KBM-7 (cell line): Measurements from ENCODE around the gene DGKE.
A peak's percentile ranks its signal among the peaks of the same experiment; 100 is the strongest.

Source experiments
- DNase-seq: peaks from one replicate; pipeline ENCODE4 v3.0.0-alpha.2; 2015
- in situ Hi-C: fragments of 300-500 bp; cut with MboI; formaldehyde crosslinking; loops from 2 replicates; pipeline ENCODE4 v1.14.3; 2020; ENCODE audit warnings: low sequenced_read_pairs, low pct_unique_long_range_greater_than_20kb, mixed read lengths

Gene DGKE

DNA sequence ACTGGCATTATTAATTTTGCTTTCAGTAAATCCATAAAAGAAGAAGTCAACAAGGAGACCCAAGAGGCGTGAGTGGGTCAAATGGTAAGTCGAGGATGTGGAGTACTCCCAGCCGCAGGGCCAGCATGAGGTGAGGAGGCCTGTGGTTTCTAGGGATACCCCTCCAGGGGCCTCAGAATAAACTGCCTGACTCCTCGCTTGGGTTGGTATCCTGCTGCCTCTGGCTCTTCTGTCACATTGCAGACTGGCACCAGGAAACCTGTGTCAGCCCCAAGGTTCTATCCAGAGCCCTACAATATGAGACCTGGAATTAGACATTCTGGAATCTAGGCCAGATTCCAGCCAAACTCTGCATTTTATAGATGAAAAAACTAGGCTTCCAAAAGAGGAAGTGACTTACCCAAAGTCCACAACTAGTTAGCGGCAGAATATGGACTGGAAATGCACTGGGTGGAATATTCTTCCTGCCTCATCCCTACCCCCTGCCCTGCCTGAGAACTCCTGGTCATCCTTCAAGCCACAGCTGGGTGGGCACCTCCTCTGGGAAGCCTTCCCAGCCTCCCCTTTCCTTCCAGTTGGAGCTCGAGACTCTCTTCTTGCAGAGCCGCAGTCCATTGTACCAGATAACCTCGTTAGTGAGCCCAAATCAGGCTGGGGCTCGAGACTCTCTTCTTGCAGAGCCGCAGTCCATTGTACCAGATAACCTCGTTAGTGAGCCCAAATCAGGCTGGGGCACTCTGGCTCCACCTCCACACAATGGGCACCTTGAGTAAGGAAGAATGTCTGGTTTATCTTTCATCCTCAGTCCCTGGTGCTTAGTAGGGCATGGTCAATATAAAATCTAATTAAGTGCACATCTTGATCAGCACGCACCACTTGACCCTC is 22.8 kb upstream of the DGKE start:
- peak; percentile 51 for DNase-seq
- in situ Hi-C loops, result no loop called here

DNA sequence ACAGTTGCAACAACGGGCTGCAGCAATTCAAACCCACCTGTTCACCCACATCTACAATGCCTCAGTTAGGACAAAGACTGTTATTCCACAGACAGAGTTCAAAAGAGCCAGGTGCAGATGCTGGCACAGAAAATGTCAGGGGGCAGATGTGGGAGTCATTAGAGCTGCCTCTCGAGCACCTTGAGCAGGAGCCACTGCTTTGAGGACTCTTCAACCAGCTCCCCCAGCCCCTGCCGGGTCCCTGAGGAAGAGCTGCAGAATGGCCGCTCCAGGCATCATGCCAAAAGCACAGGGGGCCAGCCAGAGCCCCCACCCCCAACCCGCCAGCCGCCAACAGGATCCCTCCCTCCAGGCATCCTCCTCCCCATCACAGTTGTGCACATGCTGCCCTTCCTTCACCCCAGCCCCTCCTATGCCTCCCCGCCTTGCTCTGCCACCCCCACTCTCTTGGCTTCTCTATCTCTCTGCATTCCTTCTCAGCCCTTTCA is 21.0 kb upstream of the DGKE start:
- no peak for DNase-seq
- in situ Hi-C loops, result no loop called here

DNA sequence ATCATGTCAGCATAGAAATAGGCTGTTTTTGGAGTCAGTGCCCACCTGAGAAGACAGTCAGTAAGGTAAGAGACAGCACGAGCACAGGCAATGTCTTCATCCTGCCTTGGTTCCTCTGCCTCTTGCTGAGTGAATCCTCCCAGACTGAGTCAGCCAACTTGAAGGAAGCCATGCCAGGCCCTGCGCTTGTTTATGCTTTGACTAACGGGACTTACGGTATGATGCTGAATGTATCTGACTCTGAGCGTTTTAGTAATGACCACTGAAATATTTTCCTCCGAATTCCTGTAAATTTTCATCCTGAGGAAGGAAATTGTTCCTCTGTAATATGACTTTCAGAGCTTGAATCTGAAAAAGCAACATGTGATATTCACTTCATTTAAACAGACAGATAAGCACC is 18.2 kb upstream of the DGKE start:
- DNase-seq, result no peak
- in situ Hi-C loops, result no loop called here

DNA sequence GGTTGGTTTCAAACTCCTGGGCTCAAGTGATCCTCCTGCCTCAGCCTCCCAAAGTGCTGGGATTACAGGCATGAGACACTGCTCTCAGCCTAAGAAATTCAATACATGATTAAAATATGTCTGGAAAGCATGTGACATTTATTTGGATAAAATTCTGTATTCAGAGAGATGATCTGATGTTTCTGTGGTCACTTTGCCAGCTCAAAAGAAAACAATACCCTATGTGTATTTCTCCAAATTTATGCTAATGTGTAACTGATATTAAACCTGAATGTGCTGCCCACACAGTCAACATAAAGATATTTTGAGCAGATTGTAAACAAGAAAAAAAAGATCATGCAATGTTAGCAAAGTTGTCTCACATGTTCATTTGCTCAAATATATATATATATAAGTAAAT is 16.9 kb upstream of the DGKE start:
- DNase-seq, result no peak
- in situ Hi-C loops, result no loop called here

DNA sequence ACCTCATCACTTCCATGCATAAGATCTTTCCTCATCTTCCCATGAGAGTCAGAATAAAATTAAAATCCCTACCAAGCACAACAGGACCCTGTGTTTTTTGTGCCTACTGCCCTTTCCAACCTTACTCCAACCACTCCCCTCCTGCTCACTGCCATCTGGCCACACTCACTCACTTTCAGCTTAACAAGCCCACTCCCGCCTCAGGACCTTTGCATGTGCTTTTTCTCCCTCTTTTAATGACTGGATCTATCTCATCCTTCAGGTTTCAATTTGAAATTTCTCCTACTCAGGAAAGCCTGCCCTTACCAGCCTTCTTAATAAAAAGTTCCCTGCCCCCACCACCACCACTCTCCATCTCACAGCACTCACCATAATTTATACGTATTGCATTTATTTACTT is 14.9 kb upstream of the DGKE start:
- DNase-seq, result no peak
- in situ Hi-C loops, result no loop called here

DNA sequence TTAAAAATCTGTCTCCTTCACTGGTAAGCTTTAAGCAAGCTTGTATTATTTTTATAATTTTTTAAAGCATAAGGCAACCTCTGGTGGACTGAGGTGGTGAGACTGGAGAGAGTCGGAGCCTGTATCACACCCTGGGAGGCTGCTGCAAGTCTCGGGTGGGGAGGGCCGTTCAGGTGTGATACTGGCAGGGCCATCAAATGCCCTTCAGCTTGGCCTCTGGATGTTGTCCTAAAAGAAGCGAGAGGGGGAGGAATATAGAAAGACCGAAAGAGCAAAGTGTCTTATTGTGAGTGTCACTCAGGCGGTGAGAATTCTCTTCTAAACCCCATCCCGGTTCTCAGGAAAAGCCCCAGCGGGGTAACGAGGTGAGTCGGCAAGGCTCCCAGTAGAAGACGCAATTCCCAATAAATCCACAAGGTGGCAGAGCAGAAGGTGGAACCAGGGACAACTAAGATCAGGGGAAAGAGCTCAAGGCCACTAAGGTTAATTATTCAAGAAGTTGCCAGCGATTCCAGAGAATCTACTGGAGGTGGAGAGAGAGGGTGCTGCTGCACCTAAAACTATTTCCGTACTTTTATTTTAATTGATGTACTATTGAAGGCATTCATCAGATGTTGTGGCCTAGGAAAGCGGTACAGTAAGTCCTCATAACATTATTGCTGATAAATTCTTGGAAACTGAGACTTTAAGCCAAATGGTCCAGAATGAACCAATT is 14.4 kb upstream of the DGKE start:
- peak; percentile 85 for DNase-seq
- in situ Hi-C loops, result no loop called here

DNA sequence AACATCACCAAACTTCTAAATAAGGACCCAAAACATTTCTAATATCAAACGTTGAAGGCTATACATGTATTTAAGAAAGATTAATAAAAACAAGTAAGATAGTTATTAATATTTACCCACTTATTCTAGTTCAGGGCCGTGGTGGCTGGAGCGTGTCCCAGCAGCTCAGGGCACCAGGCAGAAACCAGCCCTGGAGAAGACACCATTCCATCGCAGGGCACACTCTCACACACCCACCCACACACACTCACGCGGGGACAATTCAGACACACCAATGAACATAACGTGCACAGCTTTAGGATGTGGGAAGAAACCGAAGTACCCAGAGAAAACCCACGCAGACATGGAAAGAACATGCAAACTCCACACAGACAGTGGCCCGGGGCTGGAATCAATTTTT is 13.7 kb upstream of the DGKE start:
- no peak for DNase-seq
- in situ Hi-C loops, result no loop called here

DNA sequence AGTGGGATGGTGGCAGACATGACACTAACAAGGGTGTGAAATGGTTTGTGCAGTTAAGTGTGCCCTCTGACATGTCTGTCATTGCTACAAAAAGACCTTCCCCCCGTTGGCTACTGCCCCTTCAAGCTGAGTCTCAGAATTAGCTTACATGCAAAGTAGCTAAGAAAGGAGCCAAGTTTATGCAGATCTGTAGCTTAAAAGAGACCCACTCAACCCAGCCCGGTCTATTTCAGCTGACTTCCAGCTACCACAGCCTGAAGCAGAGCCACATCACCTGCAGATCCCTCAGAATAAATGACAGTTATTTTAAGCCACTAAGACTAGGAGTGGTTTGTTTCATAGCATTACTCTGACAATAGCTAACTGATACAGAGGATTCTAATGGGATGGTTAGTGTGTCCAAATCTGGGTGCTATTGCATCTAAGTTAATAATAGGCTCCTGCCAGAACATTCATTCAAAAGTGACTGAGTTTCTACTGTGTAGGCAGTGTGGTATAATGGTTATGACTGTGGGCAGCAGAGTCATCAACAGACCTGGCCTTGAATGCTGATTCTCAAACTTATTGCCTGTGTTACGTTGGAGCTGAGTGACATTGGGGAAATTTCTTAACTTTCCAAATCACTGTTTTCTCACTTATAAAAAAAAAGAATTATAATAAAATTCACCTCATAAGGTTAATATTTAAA is 12.0 kb upstream of the DGKE start:
- in situ Hi-C loops, result no loop called here
- DNase-seq, result no peak

DNA sequence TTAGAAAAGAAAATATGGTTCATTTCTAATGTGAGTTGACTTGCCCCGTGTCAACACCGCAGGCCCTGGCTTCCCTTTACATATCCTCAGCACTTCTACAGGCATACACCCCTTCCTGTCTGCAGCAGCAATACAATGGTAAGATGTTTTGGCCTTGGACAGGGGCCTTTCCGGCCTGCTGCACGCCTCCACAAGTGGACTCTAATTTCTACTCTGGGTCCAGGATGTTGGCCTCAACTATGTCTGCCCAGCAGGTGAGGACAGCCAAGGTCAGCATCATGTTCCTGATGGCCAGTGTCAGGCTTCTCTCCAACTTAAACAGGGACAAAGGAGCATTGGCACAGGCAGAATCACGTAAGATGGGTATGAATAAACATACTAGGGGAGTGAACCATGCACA is 11.2 kb upstream of the DGKE start:
- in situ Hi-C loops, result no loop called here
- no peak for DNase-seq

DNA sequence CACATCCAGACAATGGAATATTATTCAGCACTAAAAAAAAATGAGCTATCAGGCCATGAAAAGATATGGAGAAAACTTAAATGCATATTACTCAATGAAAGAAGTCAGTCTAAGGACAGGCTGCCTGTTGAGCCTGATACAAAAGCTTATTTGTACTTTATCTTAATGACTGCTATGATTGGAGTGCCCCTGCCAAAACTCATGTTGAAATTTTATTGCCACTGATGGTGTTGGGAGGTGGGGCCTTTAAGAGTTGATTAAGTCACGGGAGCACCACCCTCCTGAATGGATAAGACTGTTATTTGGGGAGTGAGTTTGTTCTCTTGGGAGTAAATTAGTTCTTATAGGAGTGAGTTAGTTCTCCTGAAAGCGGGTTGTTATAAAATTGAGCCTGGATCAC is 10.1 kb upstream of the DGKE start:
- no peak for DNase-seq
- in situ Hi-C loops, result no loop called here

DNA sequence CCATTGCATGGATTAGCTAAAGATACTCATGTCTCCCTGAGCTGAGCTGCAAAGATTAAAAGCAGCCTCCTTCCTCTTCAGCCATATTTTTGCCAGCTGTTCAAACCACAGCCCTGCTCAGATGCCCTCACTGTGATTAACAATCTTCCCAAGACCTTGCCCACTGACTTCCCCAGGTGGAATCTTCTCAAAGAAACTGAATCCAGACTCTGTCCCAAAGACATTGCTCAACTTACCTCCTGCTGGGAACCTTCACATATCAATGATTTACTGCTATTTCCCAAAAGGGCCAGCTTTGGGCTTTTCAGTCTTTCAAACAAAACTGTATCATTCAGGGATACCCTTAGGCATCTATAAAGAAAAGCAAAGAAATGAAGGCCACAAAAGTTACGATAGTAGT is 9.4 kb upstream of the DGKE start:
- no peak for DNase-seq
- in situ Hi-C loops, result no loop called here

DNA sequence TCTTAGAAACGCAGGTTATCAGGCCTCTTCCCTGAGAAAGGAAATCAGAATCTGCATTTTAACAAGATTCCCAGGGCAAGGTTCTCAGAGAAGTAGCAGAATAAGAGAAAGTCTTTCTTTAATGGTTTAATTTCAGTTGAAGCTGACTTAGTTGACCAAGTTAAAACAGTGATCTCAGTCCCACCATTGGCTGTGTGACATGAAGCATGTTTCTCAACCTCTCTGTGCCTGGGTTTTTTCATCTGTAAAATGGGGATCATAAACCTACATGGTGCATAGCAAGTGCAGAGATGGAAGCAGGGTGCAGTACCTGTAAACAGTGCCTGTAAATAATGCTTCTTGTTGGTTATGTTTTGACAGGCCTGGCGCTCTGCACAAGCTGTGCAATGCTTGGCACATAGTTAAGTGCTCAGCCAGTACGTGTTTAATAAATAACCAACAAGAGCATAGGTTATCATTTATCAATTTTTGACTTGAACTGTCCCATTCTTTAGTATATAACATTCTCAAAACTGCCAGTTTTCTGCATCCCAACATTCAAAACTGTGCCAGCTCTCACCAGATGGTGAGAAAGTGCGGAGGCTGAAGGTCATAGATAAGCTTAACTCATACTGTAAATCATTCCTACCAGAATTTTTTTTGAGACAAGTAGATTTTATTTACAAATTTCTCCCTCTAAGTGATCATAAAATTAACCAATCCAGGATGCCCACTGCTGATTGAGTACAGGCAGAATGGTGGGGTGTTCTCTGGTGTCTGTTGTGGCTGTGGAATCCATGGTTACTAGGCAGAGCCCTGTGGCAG is 7.1 kb upstream of the DGKE start:
- DNase-seq, result no peak
- in situ Hi-C loops, result no loop called here

DNA sequence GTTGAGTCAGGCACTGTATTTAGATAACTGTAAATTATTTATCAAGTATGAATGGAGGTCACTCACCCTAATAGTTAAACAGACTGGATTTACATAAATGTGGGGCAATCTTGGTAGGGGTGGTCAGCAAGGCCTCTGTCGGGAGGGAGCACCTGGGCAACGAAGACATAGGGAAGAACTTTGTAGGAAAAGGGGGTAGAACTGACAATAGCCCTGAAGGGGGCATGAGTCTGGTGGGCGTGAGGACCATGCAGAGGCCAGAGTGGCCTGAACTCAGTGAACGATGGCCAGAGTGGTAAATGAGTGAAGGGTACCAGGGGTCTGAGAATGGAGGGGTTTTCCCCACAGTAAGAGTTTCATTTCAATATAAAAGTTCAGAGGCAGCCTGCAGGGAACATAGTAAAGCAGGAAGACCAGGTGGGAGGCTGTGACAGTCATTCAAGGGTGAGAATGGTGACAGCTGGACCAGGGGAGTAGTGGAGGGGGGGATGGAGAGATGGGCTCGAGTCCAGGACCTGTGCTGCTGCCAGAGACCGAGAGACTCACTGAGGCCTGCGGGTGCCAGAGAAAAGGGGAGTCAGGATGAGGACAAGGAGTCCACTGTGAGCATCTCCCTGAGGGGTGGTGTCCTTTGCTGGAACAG is 3.1 kb upstream of the DGKE start:
- in situ Hi-C loops, result no loop called here
- DNase-seq, result no peak

DNA sequence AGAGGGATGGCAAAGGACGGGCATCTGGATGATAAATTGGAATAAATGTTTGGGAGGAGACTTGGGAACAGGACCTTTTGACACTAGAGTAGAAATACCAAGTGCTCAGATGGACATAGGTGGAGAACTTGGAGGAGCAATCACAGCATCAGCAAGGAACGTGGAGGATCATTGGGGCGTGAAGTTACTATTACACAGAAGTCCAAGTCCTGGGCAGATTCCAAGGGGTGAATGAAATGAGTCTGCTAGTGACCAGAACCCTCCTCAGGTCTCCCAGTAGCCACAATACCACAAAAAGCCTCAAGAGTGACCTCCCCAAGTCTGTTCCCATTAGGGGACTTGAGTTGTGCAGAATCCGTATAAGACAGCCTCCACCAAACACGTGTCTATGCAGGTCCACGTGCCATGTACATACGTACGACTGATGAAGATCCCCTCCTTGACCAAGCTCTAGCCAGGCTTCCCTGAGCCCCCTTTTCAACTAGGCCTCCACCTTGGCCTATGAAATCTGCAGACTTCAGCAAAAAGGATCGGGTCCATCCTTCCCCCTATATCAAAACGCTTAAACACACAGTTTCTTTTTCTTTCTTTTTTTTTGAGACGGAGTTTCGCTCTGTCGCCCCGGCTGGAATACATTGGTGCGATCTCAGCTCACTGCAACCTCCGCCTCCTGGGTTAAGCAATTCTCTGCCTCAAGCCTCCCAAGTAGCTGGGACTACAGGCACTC is 2.4 kb upstream of the DGKE start:
- in situ Hi-C loops, result no loop called here
- no peak for DNase-seq

DNA sequence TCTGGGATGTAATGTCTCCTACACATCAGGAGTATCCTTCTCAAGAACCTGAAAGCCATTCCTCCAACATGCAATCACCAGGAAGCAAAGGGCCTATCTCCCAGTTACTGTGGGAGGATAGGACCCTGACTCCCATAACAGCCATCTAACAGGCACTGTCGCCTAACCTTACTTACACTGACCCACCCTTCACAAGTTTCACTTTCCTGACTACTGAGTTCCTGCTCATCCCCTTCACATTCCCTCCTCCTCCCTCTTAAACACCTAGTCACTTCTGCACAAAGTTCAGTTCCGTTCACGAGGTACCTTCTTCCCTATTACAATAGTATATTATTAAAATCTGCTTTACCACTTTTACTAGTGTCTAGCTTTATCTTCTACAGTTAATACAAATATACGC is 1.5 kb upstream of the DGKE start:
- in situ Hi-C loops, result no loop called here
- no peak for DNase-seq

DNA sequence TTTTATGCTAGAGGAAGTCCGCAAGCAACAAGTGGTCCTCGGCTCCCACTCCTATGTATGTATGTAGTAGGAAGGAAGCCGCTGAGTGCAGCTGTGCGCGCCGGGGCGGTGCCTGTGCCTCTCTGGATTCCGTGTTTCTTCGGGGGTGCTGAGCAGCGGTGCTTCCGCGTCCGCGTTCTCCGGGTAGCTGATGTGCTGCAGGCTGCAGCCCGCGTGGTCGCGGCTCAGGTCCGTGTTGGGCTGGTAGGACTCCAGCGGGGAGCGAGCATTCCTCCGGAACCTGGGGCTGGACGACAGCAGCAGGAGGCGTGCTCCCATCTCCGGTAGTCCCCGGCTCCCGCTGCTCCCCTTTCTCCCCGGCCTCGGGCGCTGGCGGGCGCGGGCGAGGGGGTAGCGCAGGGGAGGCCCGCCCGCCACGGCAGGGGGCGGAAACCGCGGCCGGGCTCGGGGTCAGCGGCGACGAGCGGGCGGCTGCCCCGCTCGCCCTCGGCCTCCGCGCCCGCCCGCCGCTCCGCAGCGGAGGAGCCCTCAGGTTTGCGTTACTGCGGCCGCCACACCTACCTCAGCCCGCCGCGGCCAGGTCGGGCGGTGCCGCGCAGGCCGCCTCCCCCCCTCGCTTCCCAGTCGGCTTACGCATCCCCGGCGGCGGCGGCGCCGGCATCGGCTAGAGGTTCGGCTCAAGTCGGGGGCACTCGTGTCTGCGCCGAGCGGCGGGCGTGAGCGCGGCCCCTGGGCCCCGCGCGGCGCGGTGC is 718 bp upstream of the DGKE start:
- in situ Hi-C loops, result no loop called here
- peak; percentile 68 for DNase-seq

DNA sequence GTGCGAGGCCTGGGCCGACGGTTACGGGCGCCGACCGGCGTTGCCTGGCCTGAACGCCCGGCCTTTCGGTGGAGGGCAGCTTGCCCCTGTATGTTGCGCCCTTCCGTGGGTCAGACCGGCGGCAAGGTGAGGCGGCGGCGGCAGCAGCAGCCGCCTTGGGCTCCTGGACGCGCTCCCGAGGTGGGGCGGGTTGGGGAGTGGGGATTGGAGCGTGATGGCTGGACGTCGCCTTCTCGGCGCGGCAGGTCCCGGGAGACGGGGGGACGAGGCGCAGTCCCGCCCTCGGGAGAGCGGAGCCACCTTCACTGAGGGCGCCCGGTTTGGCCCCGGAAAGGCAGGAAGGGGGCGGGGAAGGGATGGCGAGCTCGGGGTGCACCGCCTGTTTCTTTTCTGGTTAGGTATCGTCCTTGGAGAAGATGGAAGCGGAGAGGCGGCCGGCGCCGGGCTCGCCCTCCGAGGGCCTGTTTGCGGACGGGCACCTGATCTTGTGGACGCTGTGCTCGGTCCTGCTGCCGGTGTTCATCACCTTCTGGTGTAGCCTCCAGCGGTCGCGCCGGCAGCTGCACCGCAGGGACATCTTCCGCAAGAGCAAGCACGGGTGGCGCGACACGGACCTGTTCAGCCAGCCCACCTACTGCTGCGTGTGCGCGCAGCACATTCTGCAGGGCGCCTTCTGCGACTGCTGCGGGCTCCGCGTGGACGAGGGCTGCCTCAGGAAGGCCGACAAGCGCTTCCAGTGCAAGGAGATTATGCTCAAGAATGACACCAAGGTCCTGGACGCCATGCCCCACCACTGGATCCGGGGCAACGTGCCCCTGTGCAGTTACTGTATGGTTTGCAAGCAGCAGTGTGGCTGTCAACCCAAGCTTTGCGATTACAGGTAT is 671 bp downstream of the DGKE start:
- in situ Hi-C loops, result no loop called here
- peak; percentile 69 for DNase-seq
